T-cell (primary cell): Measurements from ENCODE around the gene CACNA1E. TPM values are rescaled to one million over a fixed set of nuclear protein-coding genes. Genes with fewer than 3 reads are reported as not detected.
"Not testable (repeated sequence)": the region's sequence is repeated elsewhere in the genome, so short reads cannot be mapped to it uniquely, and the experiment has no call there.

Experiments used
- ATAC-seq, 4 experiments: fragments of 200-7000 bp in 3 of 4; fragments of 150-1000 bp in 1 of 4; cut with Tn5 transposase; replicated peaks in 1 of 4; 1 replicate in 3 of 4; 2 replicates in 1 of 4; pipeline ENCODE4 v1.10.0; 2021; ENCODE audit warnings: moderate library complexity in 3 of 4, mild to moderate bottlenecking in 2 of 4, moderate number of reproducible peaks in 1 of 4
- CTCF ChIA-PET, 2 donors: fragments of 300-600 bp; sonication (Branson Sonifier 250); formaldehyde crosslinking; loops; one replicate each; lab custom pipeline; 2022; ENCODE audit warnings: antibody characterized with exemption in 2 of 2; lab: Charles Lee
- POLR2A ChIA-PET, 2 donors: fragments of 300-600 bp; sonication (Branson Sonifier 250); formaldehyde crosslinking; loops; one replicate each; lab custom pipeline; 2022; ENCODE audit warnings: antibody characterized with exemption in 2 of 2; lab: Charles Lee
- DNase-seq, 35 experiments: peaks; one replicate each; pipeline versions ENCODE4 v3.0.0 to v3.0.0-alpha.2; 2013 to 2023
- H3K27ac ChIP-seq: one replicate; pipeline ENCODE4 v1.5.1; 2013; ENCODE audit warnings: low read length
- H3K27me3 ChIP-seq, 2 experiments: replicated peaks in 1 of 2; 1 replicate in 1 of 2; 2 replicates in 1 of 2; pipeline versions ENCODE4 v1.6.1 to v1.7.0; 2013; ENCODE audit warnings: low read length in 1 of 2, mixed read lengths in 1 of 2; ENCODE audit not compliant: control insufficient read depth in 2 of 2, insufficient read depth in 2 of 2; ENCODE audit errors: extremely low read depth in 1 of 2
- H3K36me3 ChIP-seq, 2 donors: 1 replicate in 1 of 2; 2 replicates in 1 of 2; pipeline versions ENCODE4 v1.6.1 to v1.7.0; 2013; ENCODE audit warnings: low read length in 1 of 2; ENCODE audit not compliant: control insufficient read depth in 2 of 2, insufficient read depth in 1 of 2; ENCODE audit errors: extremely low read depth in 1 of 2
- H3K4me1 ChIP-seq, 2 experiments: 1 replicate in 1 of 2; 2 replicates in 1 of 2; pipeline versions ENCODE4 v1.6.1 to v1.7.0; 2013; ENCODE audit warnings: low read length in 2 of 2, mixed read lengths in 1 of 2; ENCODE audit not compliant: insufficient read depth in 2 of 2, control insufficient read depth in 1 of 2; ENCODE audit errors: extremely low read depth in 1 of 2
- H3K4me3 ChIP-seq, 2 donors: 1 replicate in 1 of 2; 2 replicates in 1 of 2; pipeline versions ENCODE4 v1.5.1 to v1.7.0; 2013; ENCODE audit warnings: mild to moderate bottlenecking in 2 of 2, low read length in 1 of 2, moderate library complexity in 1 of 2; ENCODE audit not compliant: control insufficient read depth in 1 of 2; ENCODE audit errors: extremely low read depth in 1 of 2
- H3K9me3 ChIP-seq: 2 replicates; pipeline ENCODE4 v1.7.0; 2013
- H3K27ac Mint-ChIP-seq, 2 donors: one replicate each; pipeline ENCODE4 v1.8.0; 2020 to 2021; ENCODE audit warnings: mild to moderate bottlenecking in 2 of 2, mixed read lengths in 2 of 2
- H3K27me3 Mint-ChIP-seq, 2 donors: one replicate each; pipeline ENCODE4 v1.8.0; 2021 to 2022; ENCODE audit warnings: mixed read lengths in 2 of 2
- H3K36me3 Mint-ChIP-seq: one replicate; pipeline ENCODE4 v1.8.0; 2021; ENCODE audit warnings: mixed read lengths
- H3K4me1 Mint-ChIP-seq, 3 donors: one replicate each; pipeline ENCODE4 v1.8.0; 2020 to 2022; ENCODE audit warnings: mixed read lengths in 3 of 3, mild to moderate bottlenecking in 1 of 3
- H3K4me3 Mint-ChIP-seq, 3 donors: one replicate each; pipeline ENCODE4 v1.8.0; 2020 to 2022; ENCODE audit warnings: mild to moderate bottlenecking in 3 of 3, mixed read lengths in 3 of 3, moderate library complexity in 3 of 3
- H3K9me3 Mint-ChIP-seq, 3 donors: one replicate each; pipeline ENCODE4 v1.8.0; 2020 to 2022; ENCODE audit warnings: mixed read lengths in 3 of 3
- WGBS: methylation state at CpG from one replicate; pipeline ENCODE4 v1.1.5; 2013; ENCODE audit warnings: missing lambda C conversion rate; ENCODE audit not compliant: insufficient coverage; 5-methylcytosine and 5-hydroxymethylcytosine counted together
- total RNA-seq, 35 experiments: library from RNA in 6 of 35; stranded (reverse) in 6 of 35; fragments of 120-200 nt in 1 of 35; gene quantifications; one replicate each; pipeline versions ENCODE4 v1.2.1 to v1.2.4 and lab custom pipeline; 2013 to 2026

The CACNA1E gene
- total RNA-seq, 5 donors from 2014 or later (not counting 1 experiment from before 2014, with no cell fraction given) = 0.03 to 0.10 (median 0.03) TPM; not detected in 2

DNA sequence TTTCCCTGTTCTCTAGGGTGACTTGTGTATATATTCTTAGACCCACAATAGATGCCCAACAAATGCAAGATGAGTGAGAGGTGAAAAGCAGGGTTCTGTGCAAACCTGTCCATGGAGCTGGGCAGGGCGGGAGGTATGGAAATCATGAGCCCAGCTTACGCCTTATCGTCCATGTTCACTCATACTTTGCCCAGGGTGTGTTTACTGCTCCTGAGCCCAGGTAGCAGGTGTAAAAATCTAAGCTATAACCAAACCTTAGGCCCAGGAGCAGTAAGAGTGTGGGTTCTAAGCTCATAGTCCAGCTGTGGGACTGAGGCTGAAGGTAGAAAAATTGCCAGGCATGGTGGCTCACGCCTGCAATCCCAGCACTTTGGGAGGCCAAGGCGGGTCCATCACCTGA is 48.1 kb downstream of the CACNA1E start:
- no peak overlapping the region for H3K27ac ChIP-seq
- no peak overlapping the region for H3K27ac Mint-ChIP-seq
- H3K4me1 Mint-ChIP-seq = no peaks in the 10 kb centered on the region
- H3K36me3 Mint-ChIP-seq = no peaks in the 10 kb centered on the region
- ATAC-seq (no peak), DNase-seq (no peak)
- no peaks in the 10 kb centered on the region for H3K36me3 ChIP-seq
- no peaks in the 10 kb centered on the region for H3K4me1 ChIP-seq
- no peak overlapping the region for H3K4me3 Mint-ChIP-seq
- H3K9me3 Mint-ChIP-seq = peaks cover 6 to 14% (median 8%) of the 10 kb centered on the region in 3 donors
- CTCF ChIA-PET = no interaction called here
- 86% methylated on average over 2 of the region's 5 CpGs for WGBS
- H3K27me3 ChIP-seq = no peaks in the 10 kb centered on the region
- no peaks in the 10 kb centered on the region for H3K9me3 ChIP-seq
- H3K27me3 Mint-ChIP-seq = peaks cover 10 to 17% of the 10 kb centered on the region in 2 donors
- no peak overlapping the region for H3K4me3 ChIP-seq
- POLR2A ChIA-PET = no interaction called here

DNA sequence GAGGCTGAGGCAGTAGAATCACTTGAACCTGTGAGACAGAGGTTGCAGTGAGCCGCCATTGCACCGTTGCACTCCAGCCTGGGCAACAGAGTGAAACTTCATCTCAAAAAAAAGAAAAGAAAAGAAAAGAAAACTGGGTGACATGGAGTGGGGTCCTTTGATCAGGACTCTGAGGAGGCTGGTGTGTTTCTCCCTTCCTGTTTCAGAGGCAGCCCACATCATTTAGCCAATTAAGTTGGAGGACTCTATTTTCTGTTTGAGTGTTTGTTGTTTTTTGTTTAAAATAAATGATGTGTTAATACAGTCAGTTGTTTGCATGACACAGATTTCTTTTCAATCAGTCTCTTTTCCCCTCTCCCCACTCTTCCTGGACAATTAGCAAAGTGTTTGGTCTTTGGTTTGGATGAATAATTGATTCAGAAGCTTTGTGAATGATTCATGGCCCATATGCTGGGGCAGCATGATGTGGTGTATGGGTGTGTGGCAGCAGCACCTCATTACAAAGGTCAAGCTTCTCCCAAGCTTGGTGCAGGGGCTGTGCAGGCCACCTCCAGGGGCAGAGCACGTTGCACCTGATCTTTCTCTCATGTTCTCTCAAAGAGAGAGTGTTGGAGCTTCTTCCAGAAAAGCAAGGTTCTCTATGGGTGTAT is 48.8 kb downstream of the CACNA1E start:
- H3K4me3 Mint-ChIP-seq = no peak overlapping the region
- no peak for ATAC-seq

GRCh38 chr1:181538836-181539235 is 55.5 kb downstream of the CACNA1E start:
- Mint-ChIP-seq H3K9me3 (no peaks in the 10 kb centered on the region), H3K4me3 (no peak overlapping the region), H3K4me1 (no peaks in the 10 kb centered on the region), H3K36me3 (no peaks in the 10 kb centered on the region), H3K27ac (no peak overlapping the region), H3K27me3 (peaks cover 23 to 25% of the 10 kb centered on the region in 2 donors)
- CTCF ChIA-PET = no interaction called here
- Histone ChIP-seq H3K4me1 (no peaks in the 10 kb centered on the region), H3K4me3 (no peak overlapping the region), H3K9me3 (no peaks in the 10 kb centered on the region), H3K27ac (no peak overlapping the region), H3K27me3 (peaks cover 3% of the 10 kb centered on the region in 2 experiments), H3K36me3 (no peaks in the 10 kb centered on the region)
- POLR2A ChIA-PET = no interaction called here
- WGBS = no CpG with 5 or more reads among the region's 2 CpGs
- DNase-seq = no peak
- no peak for ATAC-seq

More for the DNA sequence above, 48.8 kb downstream of the CACNA1E start:
- POLR2A ChIA-PET = no interaction called here
- Mint-ChIP-seq H3K9me3 (peaks cover 6 to 14% (median 8%) of the 10 kb centered on the region in 3 donors), H3K27me3 (peaks cover 11 to 17% of the 10 kb centered on the region in 2 donors), H3K27ac (no peak overlapping the region), H3K4me1 (no peaks in the 10 kb centered on the region), H3K36me3 (no peaks in the 10 kb centered on the region)
- Histone ChIP-seq H3K9me3 (no peaks in the 10 kb centered on the region), H3K4me3 (no peak overlapping the region), H3K27me3 (peaks cover 0 to 3% of the 10 kb centered on the region in 2 experiments), H3K27ac (no peak overlapping the region), H3K4me1 (no peaks in the 10 kb centered on the region), H3K36me3 (no peaks in the 10 kb centered on the region)
- CTCF ChIA-PET = no interaction called here
- WGBS = no CpG with 5 or more reads among the region's 3 CpGs
- DNase-seq = no peak

- Mint-ChIP-seq H3K27ac (no peak overlapping the region), H3K9me3 (no peaks in the 10 kb centered on the region), H3K4me1 (no peaks in the 10 kb centered on the region), H3K4me3 (no peak overlapping the region), H3K27me3 (peaks cover 31 to 34% of the 10 kb centered on the region in 2 donors), H3K36me3 (no peaks in the 10 kb centered on the region)
- WGBS = 48% methylated on average over 4 of the region's 5 CpGs
- H3K4me3 ChIP-seq = no peak overlapping the region
- no peak for ATAC-seq
- H3K4me1 ChIP-seq = no peaks in the 10 kb centered on the region
- no peak overlapping the region for H3K27ac ChIP-seq
- ChIA-PET POLR2A (no interaction called here), CTCF (no interaction called here)
- H3K9me3 ChIP-seq = no peaks in the 10 kb centered on the region
- H3K27me3 ChIP-seq = peaks cover 3 to 16% of the 10 kb centered on the region in 2 experiments
- DNase-seq = no peak
- H3K36me3 ChIP-seq = no peaks in the 10 kb centered on the region
Observed at GRCh38 chr1:181541458-181541857, 58.1 kb downstream of the CACNA1E start.

GRCh38 chr1:181541947-181542346 is 58.6 kb downstream of the CACNA1E start:
- no peaks in the 10 kb centered on the region for H3K4me1 ChIP-seq
- no peak overlapping the region for H3K27ac Mint-ChIP-seq
- no peak for ATAC-seq
- ChIA-PET POLR2A (no interaction called here), CTCF (no interaction called here)
- no peaks in the 10 kb centered on the region for H3K9me3 ChIP-seq
- H3K4me3 ChIP-seq = no peak overlapping the region
- no peak overlapping the region for H3K27ac ChIP-seq
- no peak for DNase-seq
- peaks cover 3 to 16% of the 10 kb centered on the region in 2 experiments for H3K27me3 ChIP-seq
- no peak overlapping the region for H3K4me3 Mint-ChIP-seq
- no peaks in the 10 kb centered on the region for H3K9me3 Mint-ChIP-seq
- peaks cover 35 to 39% of the 10 kb centered on the region in 2 donors for H3K27me3 Mint-ChIP-seq
- H3K36me3 ChIP-seq = no peaks in the 10 kb centered on the region
- 100% methylated on average over 1 of the region's 2 CpGs for WGBS
- H3K36me3 Mint-ChIP-seq = no peaks in the 10 kb centered on the region
- H3K4me1 Mint-ChIP-seq = no peaks in the 10 kb centered on the region

GRCh38 chr1:181542406-181542805 is 59.1 kb downstream of the CACNA1E start:
- H3K4me3 Mint-ChIP-seq, CTCF ChIA-PET, POLR2A ChIA-PET, ATAC-seq, H3K4me1 ChIP-seq, H3K4me1 Mint-ChIP-seq, H3K9me3 Mint-ChIP-seq, H3K27ac ChIP-seq, H3K4me3 ChIP-seq, H3K36me3 Mint-ChIP-seq, H3K36me3 ChIP-seq, H3K9me3 ChIP-seq, DNase-seq, H3K27ac Mint-ChIP-seq: not testable (repeated sequence)
- H3K27me3 Mint-ChIP-seq = peaks cover 35 to 41% of the 10 kb centered on the region in 2 donors
- no CpG with 5 or more reads among the region's 4 CpGs for WGBS
- peaks cover 3 to 21% of the 10 kb centered on the region in 2 experiments for H3K27me3 ChIP-seq
